GM12874 (cell line): ENCODE results near the gene COL13A1.

Experiments used
- TF ChIP-seq, protein P1 (sequence below): IDR thresholded peaks from 2 replicates; pipeline ENCODE4 v1.5.1; 2011; ENCODE audit warnings: low read depth, mild to moderate bottlenecking, control low read depth, low read length, moderate library complexity; ENCODE audit not compliant: insufficient read depth

The COL13A1 gene

GRCh38 chr10:69939481-69939880 is 137.8 kb downstream of the COL13A1 start:
- TF ChIP-seq, protein P1, sequence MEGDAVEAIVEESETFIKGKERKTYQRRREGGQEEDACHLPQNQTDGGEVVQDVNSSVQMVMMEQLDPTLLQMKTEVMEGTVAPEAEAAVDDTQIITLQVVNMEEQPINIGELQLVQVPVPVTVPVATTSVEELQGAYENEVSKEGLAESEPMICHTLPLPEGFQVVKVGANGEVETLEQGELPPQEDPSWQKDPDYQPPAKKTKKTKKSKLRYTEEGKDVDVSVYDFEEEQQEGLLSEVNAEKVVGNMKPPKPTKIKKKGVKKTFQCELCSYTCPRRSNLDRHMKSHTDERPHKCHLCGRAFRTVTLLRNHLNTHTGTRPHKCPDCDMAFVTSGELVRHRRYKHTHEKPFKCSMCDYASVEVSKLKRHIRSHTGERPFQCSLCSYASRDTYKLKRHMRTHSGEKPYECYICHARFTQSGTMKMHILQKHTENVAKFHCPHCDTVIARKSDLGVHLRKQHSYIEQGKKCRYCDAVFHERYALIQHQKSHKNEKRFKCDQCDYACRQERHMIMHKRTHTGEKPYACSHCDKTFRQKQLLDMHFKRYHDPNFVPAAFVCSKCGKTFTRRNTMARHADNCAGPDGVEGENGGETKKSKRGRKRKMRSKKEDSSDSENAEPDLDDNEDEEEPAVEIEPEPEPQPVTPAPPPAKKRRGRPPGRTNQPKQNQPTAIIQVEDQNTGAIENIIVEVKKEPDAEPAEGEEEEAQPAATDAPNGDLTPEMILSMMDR: no peak

GRCh38 chr10:69941730-69942129 is 140.0 kb downstream of the COL13A1 start:
- TF ChIP-seq, protein P1: no peak

DNA sequence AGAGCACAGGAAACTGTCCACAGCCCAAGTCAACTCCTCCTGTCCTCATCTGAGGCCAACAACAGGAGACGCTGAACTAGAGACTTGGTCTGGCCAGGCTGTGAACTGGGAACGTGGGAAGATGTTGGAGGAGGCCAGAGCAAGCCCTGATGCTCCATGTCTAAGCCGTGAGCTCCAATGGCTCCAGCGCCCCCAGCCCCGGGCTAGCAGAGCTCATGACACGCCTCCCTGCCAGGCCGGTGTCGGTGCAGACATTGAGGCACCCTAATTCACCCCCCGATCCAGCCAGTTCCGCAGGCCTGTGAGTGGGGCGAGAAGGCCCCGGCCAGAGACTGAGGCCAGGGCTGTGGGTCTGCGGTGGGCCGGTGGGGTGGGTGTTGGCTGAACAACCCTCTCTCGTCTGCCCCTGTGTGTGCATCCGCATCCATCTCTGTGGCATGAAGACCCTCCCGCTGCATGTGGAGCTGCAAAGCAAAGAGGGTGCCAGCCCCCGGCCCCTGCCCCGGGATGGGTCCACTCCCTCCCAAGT is 141.7 kb downstream of the COL13A1 start:
- TF ChIP-seq, protein P1: no peak

DNA sequence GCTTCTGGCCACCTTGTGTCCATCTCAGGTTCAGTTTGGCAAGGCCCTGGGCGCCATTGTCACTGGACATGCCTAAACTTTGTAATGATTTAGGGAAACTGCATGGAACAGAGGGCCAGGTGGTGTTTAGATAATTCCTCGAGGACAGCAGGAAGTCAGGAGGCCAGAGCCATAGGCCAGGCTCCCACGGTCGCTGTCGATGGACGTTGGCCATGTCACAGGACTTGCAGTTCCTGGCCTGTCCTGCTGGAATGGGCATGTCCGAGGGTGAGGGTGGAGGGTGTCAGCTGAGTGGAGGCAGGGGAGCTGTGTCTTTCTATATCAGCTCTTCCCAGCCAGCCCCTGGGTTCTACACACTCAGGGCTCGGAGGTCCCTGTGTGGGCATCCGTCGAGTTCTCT is 143.1 kb downstream of the COL13A1 start:
- TF ChIP-seq, protein P1: no peak

GRCh38 chr10:69948261-69948660 is 146.6 kb downstream of the COL13A1 start:
- TF ChIP-seq, protein P1: no peak

- TF ChIP-seq, protein P1: no peak
These were observed 148.1 kb downstream of the COL13A1 start for GRCh38 chr10:69949770-69950169.

GRCh38 chr10:69951658-69952057 is 150.0 kb downstream of the COL13A1 start:
- TF ChIP-seq, protein P1: no peak
